ENCODE data around the gene LDLRAP1.

Gene LDLRAP1

GRCh38 chr1:25531082-25531461, 12.3 kb upstream of the LDLRAP1 start:
- no peaks in the 10 kb centered on the region for H3K36me3 Mint-ChIP-seq (ENCODE audit: low read depth)
- no peak for TF ChIP-seq CTCF (IDR thresholded peaks at IDR 0.05; ENCODE audit: unreplicated experiment in 3 of 3)
- peaks cover 15% of the 10 kb centered on the region for H3K27me3 Mint-ChIP-seq (ENCODE audit: low read depth)
- no peaks in the 10 kb centered on the region for H3K4me1 Mint-ChIP-seq
- peaks cover 3% of the 10 kb centered on the region for H3K9me3 Mint-ChIP-seq
- H3K27ac Mint-ChIP-seq: no peak overlapping the region
- H3K4me3 Mint-ChIP-seq: no peak overlapping the region

- Mint-ChIP-seq H3K36me3 (ENCODE audit: low read depth) (no peaks in the 10 kb centered on the region), H3K27me3 (ENCODE audit: low read depth) (peaks cover 15% of the 10 kb centered on the region), H3K4me1 (no peaks in the 10 kb centered on the region), H3K27ac (no peak overlapping the region), H3K9me3 (peaks cover 3% of the 10 kb centered on the region), H3K4me3 (no peak overlapping the region)
- TF ChIP-seq CTCF (IDR thresholded peaks at IDR 0.05; ENCODE audit: unreplicated experiment in 3 of 3): no peak
Measured at GRCh38 chr1:25532970-25533369, 10.4 kb upstream of the LDLRAP1 start.

- Mint-ChIP-seq H3K27ac (no peak overlapping the region), H3K9me3 (peaks cover 3% of the 10 kb centered on the region)
Measured at GRCh38 chr1:25533775-25534409, 9.5 kb upstream of the LDLRAP1 start.

GRCh38 chr1:25534410-25534788, 9.0 kb upstream of the LDLRAP1 start:
- H3K36me3 Mint-ChIP-seq (ENCODE audit: low read depth): no peaks in the 10 kb centered on the region
- no peaks in the 10 kb centered on the region for H3K9me3 Mint-ChIP-seq
- H3K27ac Mint-ChIP-seq: no peak overlapping the region
- H3K27me3 Mint-ChIP-seq (ENCODE audit: low read depth): peaks cover 11% of the 10 kb centered on the region
- no peak for TF ChIP-seq CTCF (IDR thresholded peaks at IDR 0.05; ENCODE audit: unreplicated experiment in 3 of 3)
- H3K4me1 Mint-ChIP-seq: no peaks in the 10 kb centered on the region
- no peak overlapping the region for H3K4me3 Mint-ChIP-seq

More at GRCh38 chr1:25533775-25534409, 9.5 kb upstream of the LDLRAP1 start:
- Mint-ChIP-seq H3K36me3 (ENCODE audit: low read depth) (no peaks in the 10 kb centered on the region), H3K27me3 (ENCODE audit: low read depth) (peaks cover 15% of the 10 kb centered on the region), H3K4me3 (no peak overlapping the region), H3K4me1 (no peaks in the 10 kb centered on the region)
- no peak for TF ChIP-seq CTCF (IDR thresholded peaks at IDR 0.05; ENCODE audit: unreplicated experiment in 3 of 3)

- no peaks in the 10 kb centered on the region for H3K4me1 Mint-ChIP-seq
- TF ChIP-seq CTCF (IDR thresholded peaks at IDR 0.05; ENCODE audit: unreplicated experiment in 3 of 3): no peak
- peaks cover 16% of the 10 kb centered on the region for H3K27me3 Mint-ChIP-seq (ENCODE audit: low read depth)
- no peaks in the 10 kb centered on the region for H3K36me3 Mint-ChIP-seq (ENCODE audit: low read depth)
- H3K27ac Mint-ChIP-seq: no peak overlapping the region
- no peak overlapping the region for H3K4me3 Mint-ChIP-seq
- H3K9me3 Mint-ChIP-seq: no peaks in the 10 kb centered on the region
Measured at GRCh38 chr1:25536124-25536523, 7.3 kb upstream of the LDLRAP1 start.

- no peak for TF ChIP-seq CTCF (IDR thresholded peaks at IDR 0.05; ENCODE audit: unreplicated experiment in 3 of 3)
- peaks cover 21% of the 10 kb centered on the region for H3K27me3 Mint-ChIP-seq (ENCODE audit: low read depth)
- H3K9me3 Mint-ChIP-seq: no peaks in the 10 kb centered on the region
- H3K27ac Mint-ChIP-seq: no peak overlapping the region
- no peaks in the 10 kb centered on the region for H3K36me3 Mint-ChIP-seq (ENCODE audit: low read depth)
- peaks cover 4% of the 10 kb centered on the region for H3K4me1 Mint-ChIP-seq
- H3K4me3 Mint-ChIP-seq: no peak overlapping the region
Measured at GRCh38 chr1:25537153-25537831, 6.1 kb upstream of the LDLRAP1 start.
